ENCODE measurements around the gene CDKL1. TPM values are rescaled to one million over a fixed set of nuclear protein-coding genes. Genes with fewer than 3 reads are reported as not detected.
A peak's percentile ranks its signal among the peaks of the same experiment; 100 is the strongest.

Gene CDKL1
- total RNA-seq, 1 donor from 2014 or later: 5.9 TPM

DNA sequence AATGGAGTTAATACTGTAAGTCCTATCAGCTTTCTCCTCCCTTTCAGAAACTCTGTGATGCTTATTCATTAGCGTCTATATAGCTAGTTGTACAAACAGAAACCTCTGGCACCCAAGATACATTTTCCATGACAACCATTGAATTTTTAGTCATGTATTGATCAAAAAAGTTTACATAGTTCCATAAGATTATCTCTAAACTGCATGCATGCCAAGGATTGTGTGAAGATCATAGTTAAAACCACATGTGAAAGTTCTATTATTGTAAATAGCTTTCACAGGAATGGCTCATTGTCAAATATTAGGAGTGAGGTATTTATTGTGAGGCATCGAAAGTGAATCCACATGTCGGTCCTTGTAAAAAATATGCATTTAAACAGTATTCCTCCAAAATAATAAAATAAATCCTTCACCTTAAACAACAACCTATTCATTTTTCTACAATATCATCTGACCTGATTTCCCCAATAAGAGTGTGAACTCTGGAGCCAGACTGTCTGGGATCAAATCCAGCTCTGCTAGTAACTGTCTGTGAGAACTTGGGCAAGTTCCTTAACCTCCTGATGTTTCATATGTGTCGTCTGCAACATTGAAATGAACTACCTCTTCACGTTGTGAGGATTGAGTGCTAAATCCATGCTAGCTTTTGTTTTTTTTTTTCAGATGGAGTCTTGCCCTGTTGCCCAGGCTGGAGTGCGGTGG, 10.6 kb upstream of the CDKL1 start:
- no peak overlapping the region for H3K4me3 Mint-ChIP-seq
- H3K9me3 Mint-ChIP-seq: peaks cover 7% of the 10 kb centered on the region

DNA sequence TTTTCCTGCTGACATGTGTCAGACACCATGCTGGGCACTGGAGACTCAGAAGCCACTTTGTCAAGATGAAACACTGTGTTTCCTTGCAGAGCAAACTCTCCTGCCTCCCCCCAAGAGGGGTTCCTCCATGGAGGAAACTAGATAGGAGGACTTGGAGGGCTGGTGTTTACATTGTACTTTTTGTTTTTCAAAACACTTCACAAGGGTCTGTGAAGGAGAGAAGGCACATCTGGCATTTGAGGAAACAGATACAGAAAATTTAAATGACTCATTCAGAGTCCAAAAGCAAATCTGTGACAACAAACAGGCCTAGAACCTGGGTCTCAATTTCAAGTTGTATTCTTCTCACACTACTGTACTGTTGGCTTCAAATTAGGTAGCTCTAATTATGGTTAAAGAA, 6.7 kb upstream of the CDKL1 start:
- DNase-seq (no peak), ATAC-seq (ENCODE audit: low read depth) (no peak)
- CTCF ChIA-PET: no interaction called here
- Mint-ChIP-seq H3K4me3 (no peak overlapping the region), H3K9me3 (peaks cover 7% of the 10 kb centered on the region), H3K4me1 (peaks cover 22% of the 10 kb centered on the region), H3K36me3 (ENCODE audit: low read depth) (no peaks in the 10 kb centered on the region), H3K27ac (peak overlapping the region; percentile 53), H3K27me3 (no peaks in the 10 kb centered on the region)
- TF ChIP-seq, protein P1, sequence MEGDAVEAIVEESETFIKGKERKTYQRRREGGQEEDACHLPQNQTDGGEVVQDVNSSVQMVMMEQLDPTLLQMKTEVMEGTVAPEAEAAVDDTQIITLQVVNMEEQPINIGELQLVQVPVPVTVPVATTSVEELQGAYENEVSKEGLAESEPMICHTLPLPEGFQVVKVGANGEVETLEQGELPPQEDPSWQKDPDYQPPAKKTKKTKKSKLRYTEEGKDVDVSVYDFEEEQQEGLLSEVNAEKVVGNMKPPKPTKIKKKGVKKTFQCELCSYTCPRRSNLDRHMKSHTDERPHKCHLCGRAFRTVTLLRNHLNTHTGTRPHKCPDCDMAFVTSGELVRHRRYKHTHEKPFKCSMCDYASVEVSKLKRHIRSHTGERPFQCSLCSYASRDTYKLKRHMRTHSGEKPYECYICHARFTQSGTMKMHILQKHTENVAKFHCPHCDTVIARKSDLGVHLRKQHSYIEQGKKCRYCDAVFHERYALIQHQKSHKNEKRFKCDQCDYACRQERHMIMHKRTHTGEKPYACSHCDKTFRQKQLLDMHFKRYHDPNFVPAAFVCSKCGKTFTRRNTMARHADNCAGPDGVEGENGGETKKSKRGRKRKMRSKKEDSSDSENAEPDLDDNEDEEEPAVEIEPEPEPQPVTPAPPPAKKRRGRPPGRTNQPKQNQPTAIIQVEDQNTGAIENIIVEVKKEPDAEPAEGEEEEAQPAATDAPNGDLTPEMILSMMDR (IDR thresholded peaks at IDR 0.05): no peak
- POLR2A ChIA-PET: no interaction called here
- intact Hi-C loops (cut with micrococcal nuclease): no loop called here

More for the DNA sequence above, 10.6 kb upstream of the CDKL1 start:
- H3K4me1 Mint-ChIP-seq: peaks cover 10% of the 10 kb centered on the region
- no peak for DNase-seq
- H3K27ac Mint-ChIP-seq: no peak overlapping the region
- no peak for ATAC-seq (ENCODE audit: low read depth)
- POLR2A ChIA-PET: no interaction called here
- peaks cover 2% of the 10 kb centered on the region for H3K36me3 Mint-ChIP-seq (ENCODE audit: low read depth)
- no peaks in the 10 kb centered on the region for H3K27me3 Mint-ChIP-seq
- CTCF ChIA-PET: no interaction called here
- TF ChIP-seq, protein P1 (IDR thresholded peaks at IDR 0.05): no peak
- intact Hi-C loops (cut with micrococcal nuclease): no loop called here

DNA sequence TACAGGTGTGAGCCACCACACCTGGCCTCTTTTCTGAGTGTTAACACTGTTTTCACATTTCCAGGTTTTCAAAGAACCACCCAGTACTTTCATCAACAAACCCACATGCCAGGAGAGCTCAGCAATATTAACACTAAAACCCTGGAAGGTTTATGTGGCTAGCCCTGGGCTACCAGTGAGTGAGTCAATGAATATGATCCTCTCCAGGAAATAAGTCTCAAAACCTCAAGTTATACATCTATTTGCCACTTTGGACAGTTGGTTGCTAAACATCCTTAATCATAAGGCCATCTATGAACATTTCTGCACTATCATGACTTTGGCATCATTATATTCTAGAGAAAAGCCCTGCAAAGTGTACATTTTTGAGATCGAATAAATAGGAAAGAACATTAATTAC, 6.3 kb upstream of the CDKL1 start:
- TF ChIP-seq, protein P1 (IDR thresholded peaks at IDR 0.05): no peak
- Mint-ChIP-seq H3K27ac (no peak overlapping the region), H3K27me3 (no peaks in the 10 kb centered on the region), H3K36me3 (ENCODE audit: low read depth) (no peaks in the 10 kb centered on the region), H3K4me3 (no peak overlapping the region), H3K4me1 (peaks cover 25% of the 10 kb centered on the region), H3K9me3 (peaks cover 7% of the 10 kb centered on the region)
- intact Hi-C loops (cut with micrococcal nuclease): no loop called here
- ChIA-PET CTCF (no interaction called here), POLR2A (no interaction called here)
- ATAC-seq (ENCODE audit: low read depth) (no peak), DNase-seq (no peak)

DNA sequence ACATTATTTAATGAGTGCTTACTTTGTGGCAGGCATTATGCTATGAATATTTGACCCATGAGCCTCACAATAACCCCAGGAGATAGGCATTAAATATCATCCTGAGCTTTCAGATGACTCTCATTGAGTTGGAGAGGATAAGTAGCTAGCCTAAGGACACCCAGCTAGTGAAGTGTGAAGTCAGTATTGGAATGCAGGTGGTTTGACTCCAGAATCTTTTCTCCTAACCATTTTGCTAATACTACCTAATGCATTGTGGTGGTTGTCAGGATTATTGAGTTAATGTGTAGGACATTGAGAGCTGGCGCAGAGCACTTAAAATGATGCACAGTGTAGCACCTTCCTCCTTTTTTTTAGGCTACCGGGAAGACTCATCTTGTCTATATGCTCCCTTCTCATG, 3.8 kb upstream of the CDKL1 start:
- no peak for ATAC-seq (ENCODE audit: low read depth)
- no peak for DNase-seq
- ChIA-PET POLR2A (no interaction called here), CTCF (interaction anchor here (1.3 kb wide), 1 partner anchor 80 kb away, joined by 3 read pairs; no protein-coding TSS in a partner anchor)
- Mint-ChIP-seq H3K36me3 (ENCODE audit: low read depth) (no peaks in the 10 kb centered on the region), H3K4me3 (no peak overlapping the region), H3K9me3 (no peaks in the 10 kb centered on the region), H3K4me1 (peaks cover 37% of the 10 kb centered on the region), H3K27ac (no peak overlapping the region), H3K27me3 (no peaks in the 10 kb centered on the region)
- intact Hi-C loops (cut with micrococcal nuclease): no loop called here
- TF ChIP-seq, protein P1 (IDR thresholded peaks at IDR 0.05): no peak

DNA sequence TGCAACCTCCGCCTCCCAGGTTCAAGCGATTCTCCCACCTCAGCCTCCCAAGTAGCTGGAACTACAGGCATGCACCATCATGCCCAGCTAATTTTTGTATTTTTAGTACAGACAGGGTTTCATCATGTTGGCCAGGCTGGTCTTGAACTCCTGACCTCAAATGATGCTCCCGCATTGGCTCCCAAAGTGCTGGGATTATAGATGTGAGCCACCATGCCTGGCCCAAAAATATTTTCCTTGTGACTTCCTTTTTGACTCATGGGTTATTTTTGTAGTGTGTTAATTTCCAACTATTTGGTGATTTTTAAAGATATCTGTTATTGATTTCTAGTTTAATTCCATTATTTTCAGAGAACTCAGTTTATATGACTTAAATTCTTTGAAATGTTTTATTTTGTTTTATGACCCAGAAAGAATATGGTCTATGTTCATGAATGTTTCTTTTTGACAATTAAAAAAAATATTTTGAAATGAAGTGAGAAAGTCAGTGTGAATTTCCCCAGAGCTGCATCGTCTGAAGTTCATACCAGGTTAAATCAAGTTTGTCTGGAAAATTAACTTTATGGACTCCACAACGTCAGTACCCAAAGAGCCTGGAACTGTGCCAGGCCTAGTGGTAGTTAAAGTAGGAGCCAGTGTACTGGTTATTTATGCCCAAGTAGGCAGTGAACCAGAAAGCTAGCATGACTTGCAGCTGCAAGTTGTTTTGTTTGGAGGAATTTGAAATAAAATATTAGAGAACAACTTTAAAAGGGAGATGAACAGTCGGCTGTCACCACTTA, 2.8 kb upstream of the CDKL1 start:
- ChIA-PET POLR2A (interaction anchor here (0.7 to 0.8 kb wide), 2 partner anchors 37 to 428 kb away, joined by 3 read pairs; no protein-coding TSS in a partner anchor), CTCF (no interaction called here)
- H3K27me3 Mint-ChIP-seq: no peaks in the 10 kb centered on the region
- ATAC-seq (ENCODE audit: low read depth) (no peak), DNase-seq (no peak)
- H3K9me3 Mint-ChIP-seq: no peaks in the 10 kb centered on the region
- intact Hi-C loops (cut with micrococcal nuclease): no loop called here
- H3K36me3 Mint-ChIP-seq (ENCODE audit: low read depth): no peaks in the 10 kb centered on the region
- H3K4me1 Mint-ChIP-seq: peaks cover 41% of the 10 kb centered on the region
- TF ChIP-seq, protein P1 (IDR thresholded peaks at IDR 0.05): no peak
- H3K4me3 Mint-ChIP-seq: no peak overlapping the region
- no peak overlapping the region for H3K27ac Mint-ChIP-seq
